Adrenal gland (tissue), 12 donors: Measurements from ENCODE around the gene FTCDNL1. TPM values are rescaled to one million over a fixed set of nuclear protein-coding genes. Genes with fewer than 3 reads are reported as not detected.

Source experiments
- DNase-seq, 7 donors: peaks; one replicate each; pipeline ENCODE4 v3.0.0-alpha.2; 2019 to 2020
- H3K27ac ChIP-seq, 5 donors: fragments of 200-600 bp; sonication (generic) in 4 of 5; 1 replicate in 3 of 5; 2 replicates in 2 of 5; pipeline versions ENCODE4 v1.5.1 to v1.8.0; 2016 to 2020; ENCODE audit warnings: mild to moderate bottlenecking in 1 of 5
- H3K27me3 ChIP-seq: fragments of 200-600 bp; 2 replicates; pipeline ENCODE4 v1.8.0; 2021
- H3K36me3 ChIP-seq, 2 donors: fragments of 200-600 bp; replicated peaks in 1 of 2; 1 replicate in 1 of 2; 2 replicates in 1 of 2; pipeline versions ENCODE4 v1.5.1 to v1.8.0; 2018 to 2022
- H3K4me1 ChIP-seq, 2 donors: fragments of 200-600 bp; replicated peaks in 1 of 2; 1 replicate in 1 of 2; 2 replicates in 1 of 2; pipeline versions ENCODE4 v1.5.1 to v1.8.0; 2018 to 2021
- H3K4me3 ChIP-seq, 4 donors: fragments of 200-600 bp; sonication (generic) in 3 of 4; one replicate each; pipeline ENCODE4 v1.5.1; 2016 to 2018
- H3K9me3 ChIP-seq, 3 donors: fragments of 200-600 bp; sonication (generic) in 1 of 3; replicated peaks in 1 of 3; 1 replicate in 2 of 3; 2 replicates in 1 of 3; pipeline versions ENCODE4 v1.5.1 to v1.8.0; 2016 to 2021
- CTCF ChIP-seq, 6 experiments: fragments of 450-650 bp in 4 of 6; fragments of 200-600 bp in 2 of 6; sonication (generic) in 1 of 6; IDR thresholded peaks; 1 replicate in 5 of 6; 2 replicates in 1 of 6; pipeline versions ENCODE4 v1.5.1 to v1.8.0; 2016 to 2021; ENCODE audit warnings: antibody characterized with exemption in 6 of 6, mild to moderate bottlenecking in 2 of 6, moderate library complexity in 1 of 6
- POLR2A ChIP-seq, 2 donors: fragments of 450-650 bp; IDR thresholded peaks; one replicate each; pipeline ENCODE4 v1.6.1; 2017; ENCODE audit warnings: antibody characterized with exemption in 2 of 2, mild to moderate bottlenecking in 2 of 2, moderate library complexity in 1 of 2
- WGBS, 4 donors: extraction: QIAGEN DNeasy Blood & Tissue Kit in 2 of 4; methylation state at CpG; one replicate each; pipeline versions ENCODE4 v1.1.5 to v1.1.7; 2013 to 2017; 5-methylcytosine and 5-hydroxymethylcytosine counted together
- intact Hi-C, 2 donors: fragments of 100-400 bp; cut with DNase I; formaldehyde crosslinking; loops; one replicate each; pipeline versions ENCODE4 v1.14.1 to v1.15.0; 2022 to 2023
- polyA plus RNA-seq, 3 donors: library from polyadenylated mRNA; stranded (reverse); fragments of 200-250 nt in 2 of 3; fragments of 350-450 nt in 1 of 3; fragmentation: Illumina TruSeq in 1 of 3; extraction: RNeasy Lipid Tissue Mini Kit (QIAGEN cat#74804) in 1 of 3; gene quantifications; one replicate each; pipeline ENCODE4 v1.2.3, GENCODE V29; 2013 to 2014
- total RNA-seq, 9 donors: library from RNA; depleted of rRNA in 4 of 9; stranded (reverse); fragments of >200 nt in 4 of 9; fragments of 120-200 nt in 1 of 9; fragmentation: NEBNext Ultra II Directional in 1 of 9; extraction: Animal tissue kit (Norgen Biotek cat#: 25700) in 1 of 9; gene quantifications; one replicate each; pipeline versions ENCODE4 v1.1.0 to v1.2.4, GENCODE V29; 2013 to 2023
- donor health status: healthy with polysubstance abuse.
- donor health status: Bipolar disorder and iron deficiency.
- donor health status: DM: yes; HTN: yes; CAD: no.
- donor health status: DM: no; HTN: no; CAD: no.
- donor health status: DM: no; HTN: no; CAD: no.
- donor health status: DM: yes; HTN: yes; CAD: no.

FTCDNL1 gene
- total and polyA plus RNA-seq, 12 donors, result 2.6 to 19.1 (median 10.1) TPM

- Histone ChIP-seq H3K9me3 (no peaks in the 10 kb centered on the region), H3K36me3 (no peaks in the 10 kb centered on the region), H3K4me1 (no peaks in the 10 kb centered on the region), H3K27me3 (no peaks in the 10 kb centered on the region), H3K4me3 (no peak overlapping the region), H3K27ac (no peak overlapping the region)
- intact Hi-C loops, result no loop called here
- TF ChIP-seq POLR2A (IDR thresholded peaks at IDR 0.05) (no peak), CTCF (IDR thresholded peaks at IDR 0.05) (no peak)
- no peak for DNase-seq
- 84 to 95% (median 91%) methylated on average over 3 of the region's 3 CpGs for WGBS, 4 donors
These were observed 90.4 kb downstream of the FTCDNL1 start for GRCh38 chr2:199760574-199760973.

GRCh38 chr2:199757233-199757870 is 93.6 kb downstream of the FTCDNL1 start:
- no peaks in the 10 kb centered on the region for H3K27me3 ChIP-seq
- peak; percentile 20 to 73 (median 49) for DNase-seq
- WGBS, 4 donors, result 77 to 91% (median 85%) methylated on average over 3 of the region's 3 CpGs

DNA sequence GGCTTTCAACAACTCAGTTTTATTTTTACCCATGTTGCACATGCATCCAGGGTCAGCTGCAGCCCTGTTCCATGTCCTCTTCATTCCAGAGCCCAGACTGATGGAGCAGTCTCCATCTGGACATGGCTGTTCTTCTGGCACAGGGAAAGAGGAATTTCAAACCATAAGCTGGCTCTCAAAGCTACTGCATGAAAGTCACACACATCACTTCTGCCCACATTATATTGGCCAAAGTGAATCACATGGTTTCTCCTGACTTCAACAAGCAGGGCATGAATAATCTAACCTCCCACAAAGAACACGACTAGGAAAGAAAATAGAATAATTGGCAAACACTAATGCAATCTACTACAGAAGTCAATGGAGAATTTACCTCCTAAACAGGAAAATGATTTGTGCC is 94.2 kb downstream of the FTCDNL1 start:
- no peaks in the 10 kb centered on the region for H3K4me1 ChIP-seq
- DNase-seq, result no peak
- TF ChIP-seq CTCF (IDR thresholded peaks at IDR 0.05) (no peak), POLR2A (IDR thresholded peaks at IDR 0.05) (no peak)
- no peaks in the 10 kb centered on the region for H3K9me3 ChIP-seq
- WGBS, 4 donors, result 46 to 57% (median 52%) methylated on average over 1 of the region's 1 CpG
- no peaks in the 10 kb centered on the region for H3K36me3 ChIP-seq
- intact Hi-C loops, result no loop called here
- no peaks in the 10 kb centered on the region for H3K27me3 ChIP-seq
- no peak overlapping the region for H3K4me3 ChIP-seq
- H3K27ac ChIP-seq, result no peak overlapping the region

More at GRCh38 chr2:199757233-199757870, 93.6 kb downstream of the FTCDNL1 start:
- no peak overlapping the region for H3K27ac ChIP-seq
- H3K9me3 ChIP-seq, result no peaks in the 10 kb centered on the region
- H3K36me3 ChIP-seq, result no peaks in the 10 kb centered on the region
- intact Hi-C loops, result no loop called here
- TF ChIP-seq POLR2A (IDR thresholded peaks at IDR 0.05), result no peak
- no peak for TF ChIP-seq CTCF (IDR thresholded peaks at IDR 0.05)
- H3K4me3 ChIP-seq, result no peak overlapping the region
- H3K4me1 ChIP-seq, result no peaks in the 10 kb centered on the region

DNA sequence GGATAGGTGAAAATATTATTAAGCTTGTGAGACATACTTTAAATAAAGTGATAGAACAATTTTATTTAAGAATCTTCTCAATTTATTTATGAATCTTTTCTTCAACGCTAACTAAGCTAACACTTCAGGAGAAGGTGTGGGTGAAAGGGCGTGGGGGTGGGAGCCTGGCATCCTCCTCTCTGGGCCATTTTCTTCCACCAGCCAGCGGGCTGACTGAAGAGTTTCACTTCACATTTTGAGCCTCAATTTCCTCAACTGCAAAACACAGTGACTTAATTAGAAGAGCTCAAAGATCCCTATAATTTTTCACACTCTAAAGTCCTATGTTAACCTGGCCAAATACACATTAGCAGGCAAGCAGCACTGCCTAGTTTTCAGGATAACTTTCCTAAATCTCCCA is 94.8 kb downstream of the FTCDNL1 start:
- TF ChIP-seq CTCF (IDR thresholded peaks at IDR 0.05) (no peak), POLR2A (IDR thresholded peaks at IDR 0.05) (no peak)
- no peaks in the 10 kb centered on the region for H3K27me3 ChIP-seq
- H3K27ac ChIP-seq, result no peak overlapping the region
- H3K9me3 ChIP-seq, result no peaks in the 10 kb centered on the region
- 72 to 87% (median 80%) methylated on average over 3 of the region's 3 CpGs for WGBS, 4 donors
- no peaks in the 10 kb centered on the region for H3K4me1 ChIP-seq
- intact Hi-C loops, result no loop called here
- no peak for DNase-seq
- no peak overlapping the region for H3K4me3 ChIP-seq
- H3K36me3 ChIP-seq, result no peaks in the 10 kb centered on the region
